Upper lobe of right lung (tissue), 1 donor: Measurements from ENCODE around the gene FBL. TPM values are rescaled to one million over a fixed set of nuclear protein-coding genes. Genes with fewer than 3 reads are reported as not detected.

Experiments
- ATAC-seq: fragments of 200-7000 bp; cut with Tn5 transposase; one replicate; pipeline ENCODE4 v1.9.1; 2020; ENCODE audit warnings: mild to moderate bottlenecking, moderate library complexity
- DNase-seq: peaks from one replicate; pipeline ENCODE4 v3.0.0-alpha.2; 2020
- H3K27ac ChIP-seq: fragments of 200-600 bp; one replicate; pipeline ENCODE4 v1.8.0; 2022
- H3K27me3 ChIP-seq: fragments of 200-600 bp; one replicate; pipeline ENCODE4 v1.8.0; 2022; ENCODE audit warnings: mild to moderate bottlenecking
- H3K36me3 ChIP-seq: fragments of 200-600 bp; one replicate; pipeline ENCODE4 v1.8.0; 2022
- H3K4me1 ChIP-seq: fragments of 200-600 bp; one replicate; pipeline ENCODE4 v1.8.0; 2022
- H3K4me3 ChIP-seq: fragments of 200-600 bp; one replicate; pipeline ENCODE4 v1.8.0; 2022; ENCODE audit warnings: mild to moderate bottlenecking
- H3K9me3 ChIP-seq: fragments of 200-600 bp; one replicate; pipeline ENCODE4 v1.8.0; 2022
- intact Hi-C: fragments of 100-400 bp; cut with DNase I; formaldehyde crosslinking; loops from one replicate; pipeline ENCODE4 v1.11.0; 2022
- total RNA-seq: library from RNA; stranded (reverse); fragmentation: NEBNext Ultra II Directional; extraction: Animal tissue kit (Norgen Biotek cat#: 25700); gene quantifications from one replicate; pipeline ENCODE4 v1.2.1, GENCODE V29; 2021
- TF ChIP-seq, protein P1 (sequence below): fragments of 200-600 bp; IDR thresholded peaks from one replicate; pipeline ENCODE4 v1.8.0; 2022; ENCODE audit warnings: antibody characterized with exemption
- donor health status: DM: no; HTN: yes; CAD: no; lungs with severe emphysema.

FBL gene
- total RNA-seq, 1 donor from 2014 or later: 123 TPM

DNA sequence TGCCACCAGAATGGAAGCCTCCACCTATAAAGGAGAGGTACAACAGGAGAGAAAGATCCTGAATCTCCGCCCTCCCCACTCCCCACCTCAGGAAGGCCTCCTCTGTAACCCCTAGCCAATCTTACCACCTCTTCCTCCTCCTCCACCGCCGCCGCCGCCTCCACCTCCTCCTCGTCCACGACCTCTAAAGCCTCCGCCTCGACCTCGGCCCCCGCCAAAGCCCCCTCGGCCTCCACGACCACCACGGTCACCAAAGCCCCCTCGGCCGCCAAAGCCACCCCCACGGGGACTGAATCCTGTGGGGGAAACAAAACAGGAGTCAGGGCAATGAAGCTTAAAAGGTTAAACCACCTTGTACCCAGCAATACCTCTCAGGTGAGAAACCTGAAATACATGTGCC, 5.7 kb downstream of the FBL start:
- DNase-seq: no peak
- no peak for ATAC-seq
- TF ChIP-seq, protein P1, sequence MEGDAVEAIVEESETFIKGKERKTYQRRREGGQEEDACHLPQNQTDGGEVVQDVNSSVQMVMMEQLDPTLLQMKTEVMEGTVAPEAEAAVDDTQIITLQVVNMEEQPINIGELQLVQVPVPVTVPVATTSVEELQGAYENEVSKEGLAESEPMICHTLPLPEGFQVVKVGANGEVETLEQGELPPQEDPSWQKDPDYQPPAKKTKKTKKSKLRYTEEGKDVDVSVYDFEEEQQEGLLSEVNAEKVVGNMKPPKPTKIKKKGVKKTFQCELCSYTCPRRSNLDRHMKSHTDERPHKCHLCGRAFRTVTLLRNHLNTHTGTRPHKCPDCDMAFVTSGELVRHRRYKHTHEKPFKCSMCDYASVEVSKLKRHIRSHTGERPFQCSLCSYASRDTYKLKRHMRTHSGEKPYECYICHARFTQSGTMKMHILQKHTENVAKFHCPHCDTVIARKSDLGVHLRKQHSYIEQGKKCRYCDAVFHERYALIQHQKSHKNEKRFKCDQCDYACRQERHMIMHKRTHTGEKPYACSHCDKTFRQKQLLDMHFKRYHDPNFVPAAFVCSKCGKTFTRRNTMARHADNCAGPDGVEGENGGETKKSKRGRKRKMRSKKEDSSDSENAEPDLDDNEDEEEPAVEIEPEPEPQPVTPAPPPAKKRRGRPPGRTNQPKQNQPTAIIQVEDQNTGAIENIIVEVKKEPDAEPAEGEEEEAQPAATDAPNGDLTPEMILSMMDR: no peak
- no peak overlapping the region for H3K27ac ChIP-seq
- peaks cover 46% of the 10 kb centered on the region for H3K36me3 ChIP-seq
- intact Hi-C loops: no loop called here
- H3K4me1 ChIP-seq: peaks cover 25% of the 10 kb centered on the region
- H3K4me3 ChIP-seq: no peak overlapping the region
- no peaks in the 10 kb centered on the region for H3K9me3 ChIP-seq
- H3K27me3 ChIP-seq: no peaks in the 10 kb centered on the region

- Histone ChIP-seq H3K27me3 (no peaks in the 10 kb centered on the region), H3K9me3 (no peaks in the 10 kb centered on the region), H3K36me3 (peaks cover 53% of the 10 kb centered on the region), H3K27ac (no peak overlapping the region), H3K4me3 (no peak overlapping the region), H3K4me1 (peaks cover 18% of the 10 kb centered on the region)
- intact Hi-C loops: no loop called here
- ATAC-seq: no peak
- TF ChIP-seq, protein P1: no peak
- no peak for DNase-seq
Measured at GRCh38 chr19:39839678-39840327, 6.4 kb downstream of the FBL start.

DNA sequence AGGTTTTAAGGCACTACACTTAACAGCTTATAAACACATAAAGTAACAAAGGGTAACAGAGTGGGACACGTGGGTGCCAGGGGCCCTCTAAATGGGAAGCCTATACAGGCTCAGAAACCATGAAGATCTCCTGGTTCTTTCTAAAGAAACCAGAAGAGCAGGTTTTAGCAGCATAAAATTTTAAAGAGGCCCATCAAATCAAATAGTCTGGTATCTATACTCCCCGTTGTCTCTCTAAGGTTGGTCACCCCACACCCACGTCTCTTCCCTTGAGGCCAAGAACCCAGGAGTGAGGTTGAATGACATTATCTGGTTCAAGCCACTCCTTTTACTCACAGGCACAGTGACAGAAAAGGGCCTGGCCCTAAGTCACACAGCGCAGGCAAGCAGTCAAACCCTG, 7.6 kb downstream of the FBL start:
- TF ChIP-seq, protein P1: no peak
- Histone ChIP-seq H3K27me3 (no peaks in the 10 kb centered on the region), H3K9me3 (no peaks in the 10 kb centered on the region), H3K4me3 (no peak overlapping the region), H3K27ac (no peak overlapping the region), H3K4me1 (peaks cover 9% of the 10 kb centered on the region), H3K36me3 (peaks cover 57% of the 10 kb centered on the region)
- intact Hi-C loops: no loop called here
- DNase-seq (no peak), ATAC-seq (no peak)

GRCh38 chr19:39837978-39838377, 8.2 kb downstream of the FBL start:
- intact Hi-C loops: no loop called here
- H3K27me3 ChIP-seq: no peaks in the 10 kb centered on the region
- peaks cover 57% of the 10 kb centered on the region for H3K36me3 ChIP-seq
- ATAC-seq: no peak
- no peak overlapping the region for H3K27ac ChIP-seq
- peaks cover 10% of the 10 kb centered on the region for H3K4me1 ChIP-seq
- H3K4me3 ChIP-seq: no peak overlapping the region
- no peak for DNase-seq
- TF ChIP-seq, protein P1: no peak
- H3K9me3 ChIP-seq: no peaks in the 10 kb centered on the region

DNA sequence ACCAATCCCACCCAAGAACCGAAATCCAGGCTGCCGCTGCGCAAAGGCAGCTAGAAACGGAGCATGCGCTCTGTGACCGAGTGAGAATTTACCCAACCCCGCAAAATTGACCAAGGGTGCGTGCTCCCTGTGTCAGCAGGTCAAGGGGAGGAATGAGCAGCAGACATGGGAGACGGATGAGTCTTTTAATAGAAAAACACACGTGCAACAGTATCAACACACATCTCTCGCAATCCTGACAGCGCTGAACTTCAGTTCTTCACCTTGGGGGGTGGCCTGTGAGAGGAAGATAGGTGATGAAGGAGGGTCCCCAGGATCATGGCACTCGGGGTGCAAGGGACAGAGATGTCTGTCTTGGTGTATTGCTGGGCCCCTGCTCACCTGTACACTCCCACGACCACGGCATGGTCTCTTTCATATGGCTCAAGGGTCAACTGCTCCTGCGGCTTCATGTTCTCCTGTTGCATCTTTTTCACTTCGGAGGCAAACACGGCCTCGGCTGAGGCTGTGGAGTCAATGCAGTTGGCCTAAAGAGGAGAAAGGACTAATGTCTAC, 11.8 kb downstream of the FBL start:
- H3K27me3 ChIP-seq: no peaks in the 10 kb centered on the region
- no peaks in the 10 kb centered on the region for H3K9me3 ChIP-seq
- intact Hi-C loops: no loop called here
- DNase-seq: no peak
- ATAC-seq: no peak
- peak overlapping the region; percentile 95 for H3K27ac ChIP-seq
- peaks cover 71% of the 10 kb centered on the region for H3K36me3 ChIP-seq
- H3K4me1 ChIP-seq: peaks cover 10% of the 10 kb centered on the region
- peak overlapping the region; percentile 99 for H3K4me3 ChIP-seq
- TF ChIP-seq, protein P1: no peak
